Stimulated activated CD8-positive, alpha-beta memory T cell treated with anti-CD3 and anti-CD28 coated beads, Interleukin-15, amount 100 ng/mL, for 1 hour (primary cell): Measurements from ENCODE around the gene TMEM171.

Experiments
- DNase-seq: peaks from one replicate; pipeline ENCODE4 v3.0.0-alpha.2; 2020; ENCODE audit warnings: low read depth

The TMEM171 gene

DNA sequence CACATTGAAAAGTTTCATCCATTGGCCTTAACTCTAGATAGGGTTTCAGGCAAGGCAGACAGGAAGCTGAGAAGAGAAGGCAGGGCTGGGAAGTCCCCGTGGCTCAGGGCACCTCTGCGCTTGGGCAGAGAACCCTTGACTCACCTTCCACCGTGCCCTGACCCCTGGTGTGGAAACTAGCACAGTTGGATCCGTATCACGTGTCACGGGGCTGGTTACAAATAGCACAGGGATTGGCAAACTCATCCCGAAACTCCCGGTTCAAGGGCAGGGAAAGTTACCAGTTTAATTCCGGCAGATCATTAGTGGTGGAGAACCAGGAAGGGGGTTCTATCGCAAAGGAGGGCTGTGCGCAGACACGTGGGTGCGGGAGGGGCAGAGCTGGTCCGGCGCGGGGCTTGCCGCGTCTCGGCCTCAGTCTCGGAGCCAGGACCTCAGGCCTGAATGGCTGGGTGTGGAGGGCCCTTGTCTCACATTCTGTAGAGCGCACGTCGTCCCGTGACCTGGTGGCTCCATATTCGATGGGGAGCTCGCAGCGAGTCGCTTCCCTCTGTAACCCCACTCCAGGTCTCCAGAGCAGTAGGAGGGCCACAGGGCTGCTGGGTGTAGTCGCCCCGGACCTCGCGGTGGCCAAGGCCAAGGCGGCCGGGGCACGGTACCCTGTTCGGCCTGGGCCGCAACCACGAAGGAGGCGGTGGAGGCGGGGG is 771 bp upstream of the TMEM171 start:
- no peak for DNase-seq

DNA sequence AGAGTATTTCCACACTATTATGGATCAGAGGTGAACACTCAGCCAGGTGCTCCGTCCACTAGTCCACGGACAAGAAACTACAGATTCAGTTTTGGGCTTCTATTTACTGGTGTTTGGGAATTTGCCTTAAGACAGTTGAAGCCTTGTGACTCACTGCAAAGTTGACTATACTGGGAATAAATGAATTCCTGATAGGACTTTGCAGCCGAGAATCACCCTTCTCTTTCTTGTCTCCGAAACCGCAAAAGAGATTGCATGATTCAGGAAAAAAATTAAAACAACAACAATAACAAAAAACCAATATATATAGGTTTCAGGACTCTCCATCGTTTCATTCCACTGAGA is 716 bp downstream of the TMEM171 start:
- DNase-seq = no peak

DNA sequence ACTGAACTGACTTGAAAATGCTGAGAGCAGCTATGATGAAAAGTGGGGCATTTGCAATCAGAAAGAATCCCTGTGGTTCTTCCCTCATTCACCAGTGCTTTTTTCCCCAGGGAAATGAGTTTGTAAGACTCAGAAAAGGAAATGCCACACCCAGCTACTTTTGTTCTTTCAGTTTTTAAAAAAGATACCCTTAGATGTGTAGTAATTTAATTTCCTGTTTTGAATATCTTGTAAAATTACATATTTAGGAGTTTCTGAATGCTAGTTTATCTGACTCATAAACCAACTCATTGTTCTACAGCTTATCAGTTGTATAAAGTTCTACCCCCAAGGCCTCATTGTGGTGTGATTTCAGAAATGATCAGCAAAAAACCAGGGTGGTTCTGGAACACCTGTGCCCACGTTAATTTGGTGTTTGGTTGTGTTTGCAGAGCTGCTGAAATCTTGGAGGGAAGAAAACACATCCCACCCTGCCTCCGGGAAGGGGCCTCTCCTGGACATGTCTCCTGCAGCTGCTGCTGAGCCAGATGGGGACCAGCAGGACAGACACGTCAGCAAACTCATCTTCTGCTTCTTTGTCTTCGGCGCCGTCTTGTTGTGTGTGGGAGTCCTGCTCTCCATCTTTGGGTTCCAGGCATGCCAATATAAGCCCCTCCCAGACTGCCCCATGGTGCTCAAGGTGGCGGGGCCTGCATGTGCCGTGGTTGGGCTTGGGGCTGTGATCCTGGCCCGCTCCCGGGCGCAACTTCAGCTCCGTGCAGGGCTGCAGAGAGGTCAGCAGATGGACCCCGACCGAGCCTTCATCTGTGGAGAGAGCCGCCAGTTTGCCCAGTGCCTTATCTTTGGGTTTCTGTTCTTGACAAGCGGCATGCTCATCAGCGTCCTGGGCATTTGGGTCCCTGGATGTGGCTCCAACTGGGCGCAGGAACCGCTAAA is 2.8 kb downstream of the TMEM171 start:
- no peak for DNase-seq

DNA sequence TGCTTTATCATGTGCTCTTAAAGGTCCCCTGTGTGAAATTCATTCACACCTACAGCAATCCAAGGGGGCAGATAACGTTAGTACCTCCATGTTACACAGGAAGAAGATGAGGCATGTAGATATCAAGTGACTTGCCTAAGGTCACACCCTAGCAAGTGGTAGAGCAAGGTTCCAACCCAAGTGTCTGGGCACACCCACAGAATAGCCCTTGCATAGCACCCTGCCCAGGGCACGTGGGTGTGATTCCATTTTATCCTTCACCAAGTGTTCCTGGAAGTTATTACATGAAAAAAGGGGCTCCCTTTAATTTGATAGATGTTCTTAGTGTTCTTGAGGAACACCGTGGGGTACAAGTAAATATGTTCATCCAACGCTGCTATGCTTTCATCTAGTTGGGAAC is 4.9 kb downstream of the TMEM171 start:
- no peak for DNase-seq

DNA sequence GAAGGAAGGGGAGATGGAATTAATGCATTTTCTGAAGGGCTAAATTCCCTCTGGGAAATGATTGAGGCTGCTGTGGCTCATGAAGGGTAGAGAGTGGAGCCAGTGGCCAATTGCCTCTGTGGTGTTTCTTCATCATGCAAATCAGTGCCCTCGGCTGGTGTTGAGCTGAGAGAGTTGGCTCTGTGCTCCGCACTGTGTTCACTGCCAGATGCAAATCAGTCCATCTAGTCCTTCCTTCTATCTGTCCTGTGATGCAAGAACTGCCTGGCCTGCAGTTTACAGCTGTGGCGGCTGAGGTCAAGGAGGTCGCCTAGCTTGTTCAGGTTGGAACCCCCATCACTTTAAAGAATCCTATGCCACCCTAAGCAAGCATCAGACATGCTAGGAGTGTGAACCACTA is 6.0 kb downstream of the TMEM171 start:
- DNase-seq = no peak

DNA sequence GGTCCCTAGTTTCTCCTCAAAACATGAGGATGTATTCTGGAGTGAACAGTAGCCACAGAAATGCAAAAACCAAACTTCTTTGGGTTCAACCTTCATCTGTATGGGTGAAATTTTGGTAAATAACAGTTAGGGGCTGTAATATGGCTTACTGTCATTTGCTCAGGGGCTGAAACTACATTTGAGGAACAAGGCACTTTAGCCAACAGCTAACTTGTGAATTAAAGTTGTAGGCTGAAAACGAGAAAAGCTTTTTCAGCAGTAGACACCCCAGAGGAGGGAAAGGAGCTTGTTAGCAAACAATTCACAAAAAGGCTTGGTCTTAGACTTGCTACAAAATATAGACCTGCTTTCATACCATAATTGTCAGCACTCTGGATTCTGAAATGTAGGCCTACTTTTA is 6.6 kb downstream of the TMEM171 start:
- no peak for DNase-seq

DNA sequence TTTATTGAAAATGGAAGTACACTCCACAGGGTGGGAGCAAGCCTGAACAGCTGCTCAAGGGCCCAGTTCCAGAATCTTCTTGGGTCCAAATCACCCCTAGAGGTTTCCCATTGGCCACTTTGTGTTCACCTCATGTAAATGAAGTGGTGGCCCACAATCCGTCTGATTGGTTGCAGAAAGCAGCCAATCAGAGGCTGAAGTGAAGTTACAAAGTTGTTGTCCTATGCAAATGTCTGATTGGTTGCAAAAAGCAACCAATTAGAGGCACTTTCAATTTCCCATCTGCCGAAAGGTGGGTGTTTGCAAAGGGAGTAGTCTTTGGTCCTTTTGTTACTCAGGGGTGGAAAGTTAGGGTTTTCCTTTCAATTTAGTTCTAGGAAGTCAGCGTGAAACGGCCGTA is 8.8 kb downstream of the TMEM171 start:
- DNase-seq = no peak

DNA sequence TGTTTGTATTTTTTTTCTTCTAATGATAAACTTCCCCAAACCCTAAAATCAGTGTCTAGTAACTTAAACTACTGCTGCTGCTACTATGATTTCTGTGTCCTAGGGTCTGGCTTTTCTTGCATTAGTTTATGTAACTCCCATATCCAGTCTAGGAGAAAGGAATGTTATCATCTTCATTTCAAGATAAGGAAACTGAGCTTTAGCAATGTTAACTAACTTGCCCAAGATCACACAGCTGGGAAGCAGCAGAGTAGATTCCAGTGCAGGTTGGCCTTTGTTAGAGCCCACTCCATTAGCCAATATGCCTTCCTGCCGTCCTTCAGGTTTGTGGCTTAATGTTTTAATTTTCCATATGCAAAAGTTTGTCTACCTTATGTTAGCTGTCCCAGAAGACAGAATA is 10.4 kb downstream of the TMEM171 start:
- DNase-seq = no peak

DNA sequence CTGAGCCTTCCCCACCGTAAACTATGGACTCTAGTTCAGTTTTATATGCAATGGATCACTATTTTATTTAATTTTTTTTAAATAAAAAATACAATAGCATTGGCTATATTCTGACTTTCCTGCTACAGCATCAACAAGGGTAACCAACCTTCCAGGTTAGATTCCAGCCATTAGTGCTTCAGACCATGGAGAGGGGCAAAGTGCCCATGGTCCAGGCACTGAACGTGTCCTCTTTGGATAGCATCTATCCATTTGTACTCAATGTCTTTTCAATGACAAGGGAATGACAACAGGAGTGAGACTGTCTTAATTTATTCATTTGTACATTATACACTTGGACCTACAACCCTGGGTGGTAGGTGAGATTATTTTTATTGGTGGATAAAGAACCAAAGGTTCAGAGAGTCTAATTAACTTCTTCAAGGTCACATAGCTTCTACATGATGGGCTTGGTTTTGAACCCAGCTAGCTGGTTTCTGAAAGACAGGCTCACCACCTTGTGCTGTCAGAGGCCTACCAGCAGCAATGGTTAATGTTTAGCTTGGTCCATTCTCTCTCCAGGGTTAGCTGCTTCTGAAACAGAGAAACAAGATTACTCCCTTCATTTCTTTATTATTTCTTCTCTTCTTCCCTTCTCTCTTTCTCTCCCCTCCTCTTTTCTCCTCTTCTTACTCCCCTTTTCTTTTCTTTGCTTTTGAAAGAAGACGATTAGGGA is 11.5 kb downstream of the TMEM171 start:
- no peak for DNase-seq

DNA sequence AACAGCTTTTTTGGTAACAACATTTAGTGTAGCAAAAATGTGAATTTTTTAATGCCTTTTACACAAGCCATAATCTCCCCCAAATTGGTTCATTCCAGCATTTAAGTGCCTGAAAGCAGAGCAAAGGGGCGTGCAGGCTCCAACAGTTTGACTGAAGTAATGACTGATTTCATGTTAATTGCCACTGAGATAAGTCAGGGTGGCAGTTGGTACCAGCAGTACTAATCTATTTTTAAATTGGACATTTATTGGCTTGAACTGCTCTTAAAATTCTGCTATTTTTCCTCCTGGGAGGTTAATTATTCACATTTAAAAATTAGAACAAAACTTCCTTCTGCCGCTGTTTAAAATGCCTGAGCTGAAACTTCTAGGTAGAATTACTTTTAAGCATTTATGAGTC is 12.4 kb downstream of the TMEM171 start:
- DNase-seq = no peak

DNA sequence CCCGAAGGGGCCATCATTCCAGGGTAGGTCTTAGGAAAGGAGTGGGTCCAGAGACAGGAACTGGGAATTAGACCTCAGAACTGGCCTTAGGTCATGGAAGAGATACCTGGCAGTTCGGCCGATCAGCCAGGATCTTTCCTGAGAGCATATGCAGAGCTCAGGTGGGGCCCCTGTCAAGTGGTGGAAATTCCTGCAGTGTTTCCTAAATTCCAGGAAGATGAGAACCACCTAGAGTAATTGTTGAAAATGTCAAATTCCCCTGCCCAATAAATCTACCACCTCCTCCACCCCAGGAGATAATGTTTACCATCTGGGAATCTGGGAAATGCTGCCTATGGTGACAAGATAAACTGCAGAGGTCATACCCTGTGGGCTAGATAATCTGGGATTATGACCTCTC is 14.6 kb downstream of the TMEM171 start:
- DNase-seq = no peak

DNA sequence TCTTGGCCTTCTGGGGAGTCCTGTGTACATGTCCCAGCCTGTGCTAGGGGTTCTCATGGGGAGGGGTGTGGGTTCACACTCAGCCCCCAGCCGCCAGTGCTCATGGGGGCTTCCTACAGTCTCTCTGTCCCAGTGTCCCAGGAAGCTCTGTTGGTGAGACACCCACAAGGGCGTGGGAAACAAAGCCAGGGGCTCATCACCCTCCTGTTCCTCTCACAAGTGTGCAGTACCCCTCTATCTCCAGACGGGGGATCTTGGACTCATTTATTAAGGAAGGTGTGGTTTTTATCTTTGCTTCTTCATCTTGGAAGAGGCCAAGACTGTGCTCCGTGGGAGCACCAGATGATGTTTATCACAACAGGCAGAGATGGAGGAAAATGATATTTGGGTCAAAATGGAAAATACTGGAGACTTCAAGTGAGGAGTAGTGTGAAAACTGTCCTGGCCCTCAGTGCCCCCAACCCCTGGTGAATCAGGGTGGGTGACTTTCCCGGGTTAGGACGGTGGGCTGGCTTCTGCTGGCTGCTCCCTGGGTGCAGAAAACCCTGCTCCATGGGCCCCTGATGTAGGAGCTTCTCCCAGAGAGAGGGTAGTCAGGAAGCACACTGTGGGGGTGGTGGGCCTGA is 15.2 kb downstream of the TMEM171 start:
- no peak for DNase-seq

DNA sequence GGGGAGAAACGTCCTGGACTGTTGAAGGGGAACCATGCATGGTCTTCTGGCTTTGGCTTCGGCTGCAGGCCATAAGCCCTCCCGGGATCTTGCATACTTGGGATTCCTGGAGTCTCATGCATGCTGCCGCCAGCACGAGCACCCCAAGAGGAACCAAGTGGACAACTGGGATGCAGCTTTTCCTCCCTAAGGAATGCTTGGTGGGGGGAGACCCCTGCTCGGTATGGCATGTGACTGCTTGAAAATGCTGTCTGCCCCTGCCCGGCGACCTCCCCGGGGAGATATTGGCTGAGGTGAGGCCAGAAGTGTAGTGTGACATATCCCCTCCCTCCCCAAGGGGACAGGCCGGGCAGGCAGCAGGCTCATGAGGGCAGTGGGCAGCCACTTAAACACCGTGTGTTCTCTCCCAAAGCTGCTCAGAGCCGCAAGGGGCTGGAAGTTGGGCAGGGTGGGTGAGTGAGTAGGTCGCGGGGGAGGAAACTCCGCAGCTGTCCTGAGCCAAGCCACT is 15.7 kb downstream of the TMEM171 start:
- no peak for DNase-seq

DNA sequence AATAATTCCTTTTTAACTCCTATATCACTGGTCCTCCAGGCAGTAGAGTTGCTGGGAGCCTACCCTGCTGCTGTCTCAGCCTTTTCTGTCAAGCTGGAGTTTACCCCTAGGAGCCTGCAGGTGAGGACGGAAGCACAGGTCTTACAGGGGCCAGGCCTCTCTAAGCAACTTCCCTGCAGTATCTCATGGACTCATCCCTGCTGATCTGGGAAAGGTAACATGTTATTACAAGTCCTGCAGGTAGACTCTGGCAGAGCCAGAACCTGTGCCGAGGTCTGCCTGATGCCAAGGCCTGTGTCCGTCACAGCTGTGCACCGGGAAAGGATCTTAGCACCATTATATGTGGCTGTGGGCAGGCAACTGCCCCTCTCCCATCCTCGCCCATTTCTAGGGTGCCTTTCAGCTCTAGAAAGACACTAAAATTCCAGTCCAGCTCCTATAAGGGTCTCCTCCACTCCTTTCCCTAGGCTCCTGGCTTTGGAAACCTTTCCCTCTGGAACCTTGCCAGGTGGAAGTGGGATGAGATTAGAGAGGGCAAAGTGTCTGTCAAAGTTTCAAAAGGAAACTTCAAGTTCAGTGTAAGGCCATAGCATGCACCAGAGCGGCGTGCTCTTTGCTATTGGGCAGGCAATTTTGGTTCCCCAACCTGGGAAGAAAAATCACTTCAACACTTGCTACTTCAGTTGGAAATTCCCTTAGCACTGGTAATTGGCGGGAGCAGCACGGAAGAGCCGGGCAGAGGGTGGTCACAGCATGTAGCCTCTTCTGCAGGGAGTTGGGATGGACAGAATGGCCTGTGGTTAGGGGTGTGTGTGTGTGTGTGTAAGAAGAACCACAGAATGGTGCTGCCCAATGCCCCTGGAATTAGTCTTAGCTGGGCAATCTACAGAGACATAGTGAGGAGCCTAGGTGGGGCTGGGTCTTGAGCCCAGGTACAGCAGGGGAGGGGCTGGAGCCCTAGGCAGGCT is 17.5 kb downstream of the TMEM171 start:
- no peak for DNase-seq

DNA sequence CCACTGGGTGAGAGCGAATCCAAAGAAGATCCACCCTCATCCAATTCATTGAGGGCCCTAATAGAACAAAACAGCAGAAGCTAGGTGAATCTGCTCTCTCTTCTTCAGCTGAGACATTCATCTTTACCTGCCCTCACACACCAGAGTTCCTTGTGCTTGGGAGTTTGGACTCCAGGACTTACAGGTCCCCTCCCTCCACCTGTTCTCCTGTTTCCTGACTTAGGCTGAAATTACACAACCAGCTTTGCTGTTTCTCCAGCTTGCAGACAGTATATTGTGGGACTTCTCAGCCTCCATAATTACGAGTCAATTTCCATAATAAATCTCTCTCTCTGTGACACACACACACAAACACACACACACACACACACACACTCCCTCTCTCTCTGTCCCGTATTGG is 19.1 kb downstream of the TMEM171 start:
- DNase-seq = no peak

DNA sequence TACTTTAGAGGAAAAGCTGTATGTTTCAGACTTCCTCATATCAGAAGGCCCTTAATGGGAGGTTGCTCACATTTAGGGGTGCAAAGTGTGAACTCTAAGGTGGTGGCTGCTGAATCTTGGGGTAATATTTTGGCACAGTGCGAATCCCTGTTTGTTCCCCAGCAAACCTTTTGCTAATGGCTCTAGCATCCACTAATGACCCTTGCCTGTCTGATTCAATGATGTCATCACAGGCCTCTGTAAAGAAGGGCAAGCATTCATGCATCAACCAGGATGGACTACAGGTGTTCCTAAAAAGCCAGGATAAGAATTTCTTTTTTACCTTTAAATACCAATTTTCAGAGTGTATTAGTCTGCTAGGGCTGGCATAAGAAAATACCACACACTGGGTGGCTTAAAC is 20.4 kb downstream of the TMEM171 start:
- DNase-seq = no peak

DNA sequence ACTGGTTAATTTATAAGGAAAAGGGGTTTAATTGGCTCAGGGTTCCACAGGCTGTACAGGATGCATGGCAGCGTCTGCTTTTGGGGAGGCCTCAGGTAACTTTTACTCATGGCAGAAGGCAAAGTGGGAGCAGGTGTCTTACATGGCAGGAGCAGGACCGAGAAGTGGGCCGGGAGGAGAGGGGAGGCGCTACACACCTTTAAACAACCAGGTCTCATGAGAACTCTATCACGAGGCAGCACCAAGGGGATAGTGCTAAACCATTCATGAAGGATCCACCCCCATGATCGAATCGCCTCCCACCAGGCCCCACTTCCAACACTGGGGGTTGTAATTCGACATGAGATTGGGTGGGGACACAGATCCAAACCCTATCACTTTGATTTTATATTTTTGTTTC is 21.7 kb downstream of the TMEM171 start:
- no peak for DNase-seq

DNA sequence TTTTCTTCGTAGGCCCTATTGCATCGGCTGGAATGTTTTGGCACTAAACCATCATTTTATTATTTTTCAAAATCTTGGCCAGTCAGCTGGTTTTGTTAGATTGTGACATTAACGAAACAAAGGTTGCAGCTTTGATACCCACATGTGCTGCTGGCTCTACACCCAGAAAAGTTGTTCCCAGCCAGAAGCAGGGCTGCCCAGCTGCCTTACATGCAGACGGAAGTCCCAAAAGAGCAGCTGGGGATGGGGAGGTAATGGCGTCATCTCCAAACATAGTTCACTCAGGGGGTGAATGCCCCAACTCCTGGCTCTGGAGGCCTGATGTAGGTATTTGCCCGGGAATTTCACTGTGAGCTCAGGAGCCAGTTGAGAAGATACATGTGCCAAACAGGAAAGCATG is 23.3 kb downstream of the TMEM171 start:
- no peak for DNase-seq

DNA sequence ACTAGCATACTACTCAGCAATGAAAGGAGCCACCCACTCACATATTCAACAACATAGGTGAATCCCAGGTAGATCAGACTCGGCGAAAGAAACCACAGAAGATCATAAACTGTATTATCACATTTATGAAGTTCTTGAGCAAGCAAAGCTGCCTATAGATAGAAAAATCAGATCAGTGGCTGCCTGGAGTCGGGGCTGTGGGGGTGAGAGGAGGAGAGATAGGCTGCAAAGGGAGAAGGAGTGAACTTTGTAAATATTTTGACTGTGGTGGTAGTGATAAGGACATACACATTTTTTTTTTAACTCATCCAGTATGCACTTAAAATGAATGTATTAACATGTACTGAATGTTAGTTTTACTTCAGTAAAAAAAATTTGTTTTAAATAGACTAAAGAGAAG is 29.2 kb downstream of the TMEM171 start:
- no peak for DNase-seq

DNA sequence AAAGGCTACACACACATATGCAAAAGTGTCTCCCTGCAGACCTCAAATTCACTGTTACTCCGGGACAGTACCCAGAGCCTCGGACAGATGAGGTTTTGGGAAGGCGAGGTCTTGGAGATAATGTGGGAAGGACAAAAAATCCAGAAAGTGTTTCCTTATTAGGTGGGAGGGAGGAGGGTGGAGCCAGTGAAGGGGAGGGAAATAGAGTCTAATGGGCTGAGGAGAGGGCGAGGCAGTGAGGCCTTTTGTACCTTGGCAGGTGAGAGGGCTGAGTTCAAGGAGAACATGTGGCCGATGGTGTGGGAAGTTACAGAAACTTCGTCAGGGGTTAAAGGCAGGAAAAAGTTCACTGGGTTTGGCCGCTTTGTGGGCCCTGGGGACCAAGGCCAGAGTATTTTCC is 30.5 kb downstream of the TMEM171 start:
- DNase-seq = no peak

DNA sequence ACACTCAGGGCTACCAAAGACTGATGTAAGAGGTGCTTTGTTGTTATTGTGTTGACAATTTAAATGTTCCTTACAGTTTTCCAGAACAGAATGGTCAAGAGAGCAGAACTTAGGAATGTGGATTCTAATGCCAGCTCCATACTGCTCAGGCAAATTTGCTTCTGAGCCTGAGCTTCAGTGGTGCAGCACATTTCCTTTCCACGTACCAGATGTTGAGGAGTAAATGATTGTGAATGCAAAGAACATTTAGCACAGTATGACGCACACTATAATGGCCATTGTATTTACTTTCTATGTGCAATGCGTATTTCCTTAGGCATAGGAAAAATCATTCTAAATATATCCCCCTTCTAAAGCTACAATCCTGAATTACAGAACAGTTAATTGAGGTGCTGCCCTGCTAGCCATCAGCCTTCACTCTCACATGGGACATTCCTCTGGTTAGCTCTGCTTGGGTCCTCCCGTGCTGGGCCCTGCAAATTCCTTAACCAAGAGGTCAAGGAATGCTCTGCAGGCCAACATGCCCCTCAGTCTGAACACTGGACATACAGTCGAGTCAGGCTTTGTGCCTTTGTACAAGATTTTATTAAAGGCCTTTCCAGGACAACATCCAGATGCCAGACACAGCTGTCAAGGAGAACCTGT is 31.5 kb downstream of the TMEM171 start:
- no peak for DNase-seq
